HEK293 (cell line): ENCODE results near the gene ELMO1.

ENCODE experiments used
- CTCF ChIA-PET: fragments of 350-600 bp; formaldehyde crosslinking; extraction: SDS; loops from one replicate; lab custom pipeline; 2021; ENCODE audit warnings: antibody characterized with exemption; lab: Yijun Ruan, JAX
- POLR2A ChIA-PET: fragments of 300-600 bp; formaldehyde crosslinking; extraction: SDS; loops from one replicate; lab custom pipeline; 2020; ENCODE audit warnings: antibody characterized with exemption, inconsistent platforms; lab: Yijun Ruan, JAX
- H3K27ac ChIP-seq: fragments of 200-500 bp; sonication (Bioruptor generic); 2 replicates; pipeline ENCODE4 v1.5.1; 2014; ENCODE audit warnings: low read depth, low read length, control low read depth, inconsistent platforms; ENCODE audit errors: extremely low read depth
- H3K36me3 ChIP-seq, 2 experiments: fragments of 200-500 bp in 1 of 2; sonication (Bioruptor generic) in 1 of 2; 1 replicate in 1 of 2; 2 replicates in 1 of 2; pipeline ENCODE4 v1.5.1; 2014 to 2017; ENCODE audit warnings: inconsistent platforms in 2 of 2, low read length in 2 of 2; ENCODE audit not compliant: control insufficient read depth in 2 of 2, insufficient read depth in 1 of 2
- H3K4me1 ChIP-seq: fragments of 200-500 bp; sonication (Bioruptor generic); 2 replicates; pipeline ENCODE4 v1.5.1; 2014; ENCODE audit warnings: mild to moderate bottlenecking, low read length, inconsistent platforms; ENCODE audit not compliant: control insufficient read depth, insufficient read depth
- H3K4me3 ChIP-seq: 2 replicates; pipeline ENCODE4 v1.5.1; 2011; ENCODE audit warnings: low read depth, mild to moderate bottlenecking, control low read depth, low read length, moderate library complexity
- H3K9me3 ChIP-seq: fragments of 200-500 bp; sonication (Bioruptor generic); 2 replicates; pipeline ENCODE4 v1.5.1; 2014; ENCODE audit warnings: low read depth, low read length, inconsistent platforms; ENCODE audit not compliant: control insufficient read depth, insufficient read depth
- BCL11B ChIP-seq: fragments of 450-650 bp; formaldehyde crosslinking; IDR thresholded peaks from 2 replicates; pipeline ENCODE4 v1.5.1; 2016; ENCODE audit warnings: low read depth, missing biosample characterization, missing genetic modification characterization
- GFI1B ChIP-seq: fragments of 450-650 bp; formaldehyde crosslinking; IDR thresholded peaks from 2 replicates; pipeline ENCODE4 v1.5.1; 2016; ENCODE audit warnings: missing biosample characterization, missing genetic modification characterization
- KLF10 ChIP-seq: fragments of 450-650 bp; IDR thresholded peaks from 2 replicates; pipeline ENCODE4 v1.5.1; 2018; ENCODE audit warnings: missing biosample characterization, mild to moderate bottlenecking, missing genetic modification characterization
- OVOL3 ChIP-seq: fragments of 450-650 bp; formaldehyde crosslinking; IDR thresholded peaks from 2 replicates; pipeline ENCODE4 v1.5.1; 2016; ENCODE audit warnings: missing biosample characterization, missing genetic modification characterization
- SP7 ChIP-seq: fragments of 450-650 bp; formaldehyde crosslinking; IDR thresholded peaks from 2 replicates; pipeline ENCODE4 v1.5.1; 2016; ENCODE audit warnings: missing biosample characterization, missing genetic modification characterization
- ZFHX2 ChIP-seq: fragments of 450-650 bp; formaldehyde crosslinking; conservative IDR thresholded peaks from 2 replicates; pipeline ENCODE4 v1.5.1; 2016; ENCODE audit warnings: missing biosample characterization, missing genetic modification characterization
- ZNF184 ChIP-seq: fragments of 450-650 bp; IDR thresholded peaks from 2 replicates; pipeline ENCODE4 v1.5.1; 2018; ENCODE audit warnings: missing biosample characterization, mild to moderate bottlenecking, missing genetic modification characterization
- ZNF266 ChIP-seq: fragments of 450-650 bp; formaldehyde crosslinking; IDR thresholded peaks from 2 replicates; pipeline ENCODE4 v1.5.1; 2016; ENCODE audit warnings: missing biosample characterization, missing genetic modification characterization, low read depth
- ZNF302 ChIP-seq: fragments of 450-650 bp; formaldehyde crosslinking; IDR thresholded peaks from 2 replicates; pipeline ENCODE4 v1.5.1; 2016; ENCODE audit warnings: missing biosample characterization, missing genetic modification characterization, low read depth
- ZNF324 ChIP-seq: fragments of 450-650 bp; formaldehyde crosslinking; IDR thresholded peaks from 2 replicates; pipeline ENCODE4 v1.5.1; 2016; ENCODE audit warnings: missing biosample characterization, missing genetic modification characterization
- ZNF426 ChIP-seq: fragments of 450-650 bp; formaldehyde crosslinking; IDR thresholded peaks from 2 replicates; pipeline ENCODE4 v1.5.1; 2017; ENCODE audit warnings: missing biosample characterization, missing genetic modification characterization, mild to moderate bottlenecking, inconsistent platforms, moderate library complexity
- ZNF473 ChIP-seq: fragments of 450-650 bp; formaldehyde crosslinking; IDR thresholded peaks from 2 replicates; pipeline ENCODE4 v1.5.1; 2017; ENCODE audit warnings: missing biosample characterization, missing genetic modification characterization
- ZNF514 ChIP-seq: fragments of 450-650 bp; formaldehyde crosslinking; IDR thresholded peaks from 2 replicates; pipeline ENCODE4 v1.5.1; 2016; ENCODE audit warnings: missing biosample characterization, missing genetic modification characterization
- ZNF530 ChIP-seq: fragments of 450-650 bp; formaldehyde crosslinking; IDR thresholded peaks from 2 replicates; pipeline ENCODE4 v1.5.1; 2016; ENCODE audit warnings: low read depth, missing biosample characterization, missing genetic modification characterization
- ZNF548 ChIP-seq: fragments of 450-650 bp; formaldehyde crosslinking; IDR thresholded peaks from 2 replicates; pipeline ENCODE4 v1.5.1; 2016; ENCODE audit warnings: missing biosample characterization, missing genetic modification characterization
- ZNF623 ChIP-seq: fragments of 450-650 bp; formaldehyde crosslinking; IDR thresholded peaks from 2 replicates; pipeline ENCODE4 v1.5.1; 2016; ENCODE audit warnings: missing biosample characterization, missing genetic modification characterization
- ZNF791 ChIP-seq: fragments of 450-650 bp; formaldehyde crosslinking; IDR thresholded peaks from 2 replicates; pipeline ENCODE4 v1.5.1; 2016; ENCODE audit warnings: missing biosample characterization, missing genetic modification characterization
- TF ChIP-seq, protein P1 (sequence below): fragments of 450-650 bp; formaldehyde crosslinking; IDR thresholded peaks from 2 replicates; pipeline ENCODE4 v1.5.1; 2016; ENCODE audit warnings: missing biosample characterization, missing genetic modification characterization
- TF ChIP-seq, protein P2 (sequence below): fragments of 450-650 bp; formaldehyde crosslinking; conservative IDR thresholded peaks from 2 replicates; pipeline ENCODE4 v1.5.1; 2016; ENCODE audit warnings: low read depth, missing biosample characterization, missing genetic modification characterization
- TF ChIP-seq, protein P3 (sequence below): fragments of 450-650 bp; formaldehyde crosslinking; IDR thresholded peaks from 2 replicates; pipeline ENCODE4 v1.5.1; 2016; ENCODE audit warnings: missing biosample characterization, missing genetic modification characterization, borderline replicate concordance

Gene ELMO1

GRCh38 chr7:37070471-37070870, 378.2 kb downstream of the ELMO1 start (continued):
- TF ChIP-seq, protein P1, sequence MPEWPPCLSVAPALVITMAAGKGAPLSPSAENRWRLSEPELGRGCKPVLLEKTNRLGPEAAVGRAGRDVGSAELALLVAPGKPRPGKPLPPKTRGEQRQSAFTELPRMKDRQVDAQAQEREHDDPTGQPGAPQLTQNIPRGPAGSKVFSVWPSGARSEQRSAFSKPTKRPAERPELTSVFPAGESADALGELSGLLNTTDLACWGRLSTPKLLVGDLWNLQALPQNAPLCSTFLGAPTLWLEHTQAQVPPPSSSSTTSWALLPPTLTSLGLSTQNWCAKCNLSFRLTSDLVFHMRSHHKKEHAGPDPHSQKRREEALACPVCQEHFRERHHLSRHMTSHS = no peak
- TF ChIP-seq ZNF473 = no peak
- no peak for TF ChIP-seq ZNF426 (tag by site-specific recombination)
- TF ChIP-seq, protein P2, sequence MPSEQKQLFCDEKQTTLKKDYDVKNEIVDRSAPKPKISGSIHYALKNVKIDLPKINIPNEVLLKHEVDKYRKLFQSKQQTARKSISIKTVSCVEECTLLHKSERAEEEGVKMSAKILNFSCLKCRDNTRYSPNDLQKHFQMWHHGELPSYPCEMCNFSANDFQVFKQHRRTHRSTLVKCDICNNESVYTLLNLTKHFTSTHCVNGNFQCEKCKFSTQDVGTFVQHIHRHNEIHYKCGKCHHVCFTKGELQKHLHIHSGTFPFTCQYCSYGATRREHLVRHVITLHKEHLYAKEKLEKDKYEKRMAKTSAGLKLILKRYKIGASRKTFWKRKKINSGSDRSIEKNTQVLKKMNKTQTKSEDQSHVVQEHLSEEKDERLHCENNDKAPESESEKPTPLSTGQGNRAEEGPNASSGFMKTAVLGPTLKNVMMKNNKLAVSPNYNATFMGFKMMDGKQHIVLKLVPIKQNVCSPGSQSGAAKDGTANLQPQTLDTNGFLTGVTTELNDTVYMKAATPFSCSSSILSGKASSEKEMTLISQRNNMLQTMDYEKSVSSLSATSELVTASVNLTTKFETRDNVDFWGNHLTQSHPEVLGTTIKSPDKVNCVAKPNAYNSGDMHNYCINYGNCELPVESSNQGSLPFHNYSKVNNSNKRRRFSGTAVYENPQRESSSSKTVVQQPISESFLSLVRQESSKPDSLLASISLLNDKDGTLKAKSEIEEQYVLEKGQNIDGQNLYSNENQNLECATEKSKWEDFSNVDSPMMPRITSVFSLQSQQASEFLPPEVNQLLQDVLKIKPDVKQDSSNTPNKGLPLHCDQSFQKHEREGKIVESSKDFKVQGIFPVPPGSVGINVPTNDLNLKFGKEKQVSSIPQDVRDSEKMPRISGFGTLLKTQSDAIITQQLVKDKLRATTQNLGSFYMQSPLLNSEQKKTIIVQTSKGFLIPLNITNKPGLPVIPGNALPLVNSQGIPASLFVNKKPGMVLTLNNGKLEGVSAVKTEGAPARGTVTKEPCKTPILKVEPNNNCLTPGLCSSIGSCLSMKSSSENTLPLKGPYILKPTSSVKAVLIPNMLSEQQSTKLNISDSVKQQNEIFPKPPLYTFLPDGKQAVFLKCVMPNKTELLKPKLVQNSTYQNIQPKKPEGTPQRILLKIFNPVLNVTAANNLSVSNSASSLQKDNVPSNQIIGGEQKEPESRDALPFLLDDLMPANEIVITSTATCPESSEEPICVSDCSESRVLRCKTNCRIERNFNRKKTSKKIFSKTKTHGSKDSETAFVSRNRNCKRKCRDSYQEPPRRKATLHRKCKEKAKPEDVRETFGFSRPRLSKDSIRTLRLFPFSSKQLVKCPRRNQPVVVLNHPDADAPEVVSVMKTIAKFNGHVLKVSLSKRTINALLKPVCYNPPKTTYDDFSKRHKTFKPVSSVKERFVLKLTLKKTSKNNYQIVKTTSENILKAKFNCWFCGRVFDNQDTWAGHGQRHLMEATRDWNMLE (tag by site-specific recombination) = no peak
- TF ChIP-seq, protein P3, sequence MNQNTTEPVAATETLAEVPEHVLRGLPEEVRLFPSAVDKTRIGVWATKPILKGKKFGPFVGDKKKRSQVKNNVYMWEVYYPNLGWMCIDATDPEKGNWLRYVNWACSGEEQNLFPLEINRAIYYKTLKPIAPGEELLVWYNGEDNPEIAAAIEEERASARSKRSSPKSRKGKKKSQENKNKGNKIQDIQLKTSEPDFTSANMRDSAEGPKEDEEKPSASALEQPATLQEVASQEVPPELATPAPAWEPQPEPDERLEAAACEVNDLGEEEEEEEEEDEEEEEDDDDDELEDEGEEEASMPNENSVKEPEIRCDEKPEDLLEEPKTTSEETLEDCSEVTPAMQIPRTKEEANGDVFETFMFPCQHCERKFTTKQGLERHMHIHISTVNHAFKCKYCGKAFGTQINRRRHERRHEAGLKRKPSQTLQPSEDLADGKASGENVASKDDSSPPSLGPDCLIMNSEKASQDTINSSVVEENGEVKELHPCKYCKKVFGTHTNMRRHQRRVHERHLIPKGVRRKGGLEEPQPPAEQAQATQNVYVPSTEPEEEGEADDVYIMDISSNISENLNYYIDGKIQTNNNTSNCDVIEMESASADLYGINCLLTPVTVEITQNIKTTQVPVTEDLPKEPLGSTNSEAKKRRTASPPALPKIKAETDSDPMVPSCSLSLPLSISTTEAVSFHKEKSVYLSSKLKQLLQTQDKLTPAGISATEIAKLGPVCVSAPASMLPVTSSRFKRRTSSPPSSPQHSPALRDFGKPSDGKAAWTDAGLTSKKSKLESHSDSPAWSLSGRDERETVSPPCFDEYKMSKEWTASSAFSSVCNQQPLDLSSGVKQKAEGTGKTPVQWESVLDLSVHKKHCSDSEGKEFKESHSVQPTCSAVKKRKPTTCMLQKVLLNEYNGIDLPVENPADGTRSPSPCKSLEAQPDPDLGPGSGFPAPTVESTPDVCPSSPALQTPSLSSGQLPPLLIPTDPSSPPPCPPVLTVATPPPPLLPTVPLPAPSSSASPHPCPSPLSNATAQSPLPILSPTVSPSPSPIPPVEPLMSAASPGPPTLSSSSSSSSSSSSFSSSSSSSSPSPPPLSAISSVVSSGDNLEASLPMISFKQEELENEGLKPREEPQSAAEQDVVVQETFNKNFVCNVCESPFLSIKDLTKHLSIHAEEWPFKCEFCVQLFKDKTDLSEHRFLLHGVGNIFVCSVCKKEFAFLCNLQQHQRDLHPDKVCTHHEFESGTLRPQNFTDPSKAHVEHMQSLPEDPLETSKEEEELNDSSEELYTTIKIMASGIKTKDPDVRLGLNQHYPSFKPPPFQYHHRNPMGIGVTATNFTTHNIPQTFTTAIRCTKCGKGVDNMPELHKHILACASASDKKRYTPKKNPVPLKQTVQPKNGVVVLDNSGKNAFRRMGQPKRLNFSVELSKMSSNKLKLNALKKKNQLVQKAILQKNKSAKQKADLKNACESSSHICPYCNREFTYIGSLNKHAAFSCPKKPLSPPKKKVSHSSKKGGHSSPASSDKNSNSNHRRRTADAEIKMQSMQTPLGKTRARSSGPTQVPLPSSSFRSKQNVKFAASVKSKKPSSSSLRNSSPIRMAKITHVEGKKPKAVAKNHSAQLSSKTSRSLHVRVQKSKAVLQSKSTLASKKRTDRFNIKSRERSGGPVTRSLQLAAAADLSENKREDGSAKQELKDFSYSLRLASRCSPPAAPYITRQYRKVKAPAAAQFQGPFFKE (tag by site-specific recombination) = no peak
- no peak for TF ChIP-seq ZNF548 (tag by site-specific recombination)
- no peak for TF ChIP-seq ZNF623 (tag by site-specific recombination)
- TF ChIP-seq ZNF791 (tag by site-specific recombination) = no peak
- TF ChIP-seq ZNF324 (tag by site-specific recombination) = no peak
- TF ChIP-seq ZFHX2 = no peak

- ChIA-PET CTCF (no interaction called here), POLR2A (no interaction called here)
- H3K27ac ChIP-seq = no peak overlapping the region
- no peaks in the 10 kb centered on the region for H3K4me1 ChIP-seq
- no peaks in the 10 kb centered on the region for H3K9me3 ChIP-seq
- H3K36me3 ChIP-seq = no peaks in the 10 kb centered on the region
- H3K4me3 ChIP-seq = no peak overlapping the region
- TF ChIP-seq BCL11B (tag by site-specific recombination) (no peak), ZNF530 (no peak), ZNF184 (tag by site-specific recombination) (no peak), ZNF266 (tag by site-specific recombination) (no peak), KLF10 (tag by site-specific recombination) (no peak), OVOL3 (tag by site-specific recombination) (no peak), GFI1B (tag by site-specific recombination) (no peak), SP7 (tag by site-specific recombination) (no peak), ZNF302 (tag by site-specific recombination) (no peak), ZNF514 (no peak)
- TF ChIP-seq, protein P3 (tag by site-specific recombination) = no peak
Measured at GRCh38 chr7:37070031-37070430, 378.6 kb downstream of the ELMO1 start.
